Activated T-helper 17 cell treated with anti-CD3 and anti-CD28 coated beads, Interleukin-2, amount 50 U/mL, for 72 hours (primary cell): ENCODE data around the gene ELMO2. TPM values are rescaled to one million over a fixed set of nuclear protein-coding genes. Genes with fewer than 3 reads are reported as not detected.

ENCODE experiments used
- ATAC-seq: fragments of 150-1000 bp; cut with Tn5 transposase; replicated peaks from 2 replicates; pipeline ENCODE4 v1.10.0; 2021; ENCODE audit warnings: mild to moderate bottlenecking, moderate library complexity
- H3K27ac Mint-ChIP-seq: one replicate; pipeline ENCODE4 v1.8.0; 2022; ENCODE audit warnings: mixed read lengths
- H3K27me3 Mint-ChIP-seq: one replicate; pipeline ENCODE4 v1.8.0; 2022; ENCODE audit warnings: mixed read lengths
- H3K36me3 Mint-ChIP-seq: one replicate; pipeline ENCODE4 v1.8.0; 2022; ENCODE audit warnings: low read depth, mild to moderate bottlenecking, mixed read lengths
- H3K4me1 Mint-ChIP-seq: one replicate; pipeline ENCODE4 v1.8.0; 2022; ENCODE audit warnings: mixed read lengths
- H3K4me3 Mint-ChIP-seq: one replicate; pipeline ENCODE4 v1.8.0; 2022; ENCODE audit warnings: mild to moderate bottlenecking, mixed read lengths
- H3K9me3 Mint-ChIP-seq: one replicate; pipeline ENCODE4 v1.8.0; 2022; ENCODE audit warnings: mixed read lengths
- total RNA-seq, 2 donors: library from RNA; stranded (reverse); gene quantifications; one replicate each; pipeline ENCODE4 v1.2.3, GENCODE V29; 2022

The ELMO2 gene
- total RNA-seq, 2 donors from 2014 or later = 54.6 to 57.2 TPM

GRCh38 chr20:46356195-46357029, 50.0 kb downstream of the ELMO2 start:
- no peaks in the 10 kb centered on the region for H3K27me3 Mint-ChIP-seq
- H3K4me3 Mint-ChIP-seq = no peak overlapping the region
- H3K27ac Mint-ChIP-seq = peak overlapping the region; percentile 70

GRCh38 chr20:46355778-46356177, 50.6 kb downstream of the ELMO2 start:
- Mint-ChIP-seq H3K27ac (peak overlapping the region; percentile 67), H3K9me3 (no peaks in the 10 kb centered on the region), H3K4me3 (no peak overlapping the region), H3K36me3 (peaks cover 61% of the 10 kb centered on the region), H3K4me1 (peaks cover 18% of the 10 kb centered on the region), H3K27me3 (no peaks in the 10 kb centered on the region)
- ATAC-seq = no peak

More at GRCh38 chr20:46356195-46357029, 50.0 kb downstream of the ELMO2 start:
- ATAC-seq = no peak
- Mint-ChIP-seq H3K9me3 (no peaks in the 10 kb centered on the region), H3K4me1 (peaks cover 20% of the 10 kb centered on the region), H3K36me3 (peaks cover 62% of the 10 kb centered on the region)

DNA sequence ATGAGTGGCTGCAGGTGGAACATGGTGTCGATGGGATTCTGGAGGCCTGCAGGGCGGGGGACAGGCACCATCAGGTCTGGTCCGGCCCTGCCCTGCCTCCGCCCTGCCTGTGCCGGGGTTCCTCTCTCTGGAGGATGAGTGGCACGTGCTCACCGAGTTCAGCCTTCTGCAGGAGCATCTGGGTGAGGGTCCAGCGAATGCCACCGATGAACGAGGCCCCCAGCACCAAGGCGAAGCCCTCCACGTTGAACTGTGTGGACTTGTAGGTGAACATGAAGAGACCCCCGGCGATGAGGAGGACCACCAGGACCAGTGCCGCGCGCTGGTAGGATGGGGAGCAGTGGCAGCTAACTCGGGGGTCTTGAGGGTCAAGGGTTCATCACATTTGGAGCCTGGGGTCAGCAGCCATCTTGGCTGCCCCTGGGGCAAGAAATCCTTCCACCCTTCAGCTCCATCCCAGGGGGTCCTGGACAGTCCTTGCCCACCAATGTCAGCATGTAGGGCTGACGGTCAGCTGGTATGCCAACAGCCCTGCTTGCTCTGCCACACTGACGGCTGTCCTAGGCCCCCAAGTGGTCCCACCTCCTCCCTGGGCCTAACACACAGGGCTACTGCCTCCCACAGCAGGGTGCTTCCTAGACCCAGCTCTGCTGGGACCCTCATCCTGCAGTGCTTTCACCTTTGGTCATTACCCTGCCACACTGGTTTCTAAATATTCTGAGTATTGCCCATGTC, 51.3 kb downstream of the ELMO2 start:
- Mint-ChIP-seq H3K36me3 (peaks cover 67% of the 10 kb centered on the region), H3K4me1 (peaks cover 23% of the 10 kb centered on the region), H3K4me3 (no peak overlapping the region), H3K27me3 (no peaks in the 10 kb centered on the region), H3K9me3 (no peaks in the 10 kb centered on the region), H3K27ac (peak overlapping the region; percentile 67)
- ATAC-seq = no peak

- H3K36me3 Mint-ChIP-seq = peaks cover 65% of the 10 kb centered on the region
- H3K4me3 Mint-ChIP-seq = no peak overlapping the region
- H3K4me1 Mint-ChIP-seq = peaks cover 19% of the 10 kb centered on the region
- no peaks in the 10 kb centered on the region for H3K27me3 Mint-ChIP-seq
- H3K9me3 Mint-ChIP-seq = no peaks in the 10 kb centered on the region
- peak overlapping the region; percentile 15 for H3K27ac Mint-ChIP-seq
- ATAC-seq = no peak
Observed at GRCh38 chr20:46354207-46354555, 52.2 kb downstream of the ELMO2 start.

- H3K4me3 Mint-ChIP-seq = no peak overlapping the region
- peaks cover 60% of the 10 kb centered on the region for H3K36me3 Mint-ChIP-seq
- no peak for ATAC-seq
- peaks cover 15% of the 10 kb centered on the region for H3K4me1 Mint-ChIP-seq
- no peaks in the 10 kb centered on the region for H3K9me3 Mint-ChIP-seq
- no peak overlapping the region for H3K27ac Mint-ChIP-seq
- H3K27me3 Mint-ChIP-seq = no peaks in the 10 kb centered on the region
Observed at GRCh38 chr20:46353500-46354206, 52.8 kb downstream of the ELMO2 start.

- H3K9me3 Mint-ChIP-seq = no peaks in the 10 kb centered on the region
- no peaks in the 10 kb centered on the region for H3K27me3 Mint-ChIP-seq
- no peak overlapping the region for H3K4me3 Mint-ChIP-seq
- peak overlapping the region; percentile 90 for H3K27ac Mint-ChIP-seq
- peaks cover 53% of the 10 kb centered on the region for H3K36me3 Mint-ChIP-seq
- ATAC-seq = no peak
- H3K4me1 Mint-ChIP-seq = peaks cover 15% of the 10 kb centered on the region
Observed at GRCh38 chr20:46352370-46352938, 54.0 kb downstream of the ELMO2 start.

GRCh38 chr20:46351357-46352058, 54.9 kb downstream of the ELMO2 start:
- peak overlapping the region; percentile 90 for H3K27ac Mint-ChIP-seq
- no peak overlapping the region for H3K4me3 Mint-ChIP-seq
- no peaks in the 10 kb centered on the region for H3K9me3 Mint-ChIP-seq
- H3K36me3 Mint-ChIP-seq = peaks cover 52% of the 10 kb centered on the region
- no peaks in the 10 kb centered on the region for H3K27me3 Mint-ChIP-seq
- ATAC-seq = no peak
- H3K4me1 Mint-ChIP-seq = peaks cover 15% of the 10 kb centered on the region

DNA sequence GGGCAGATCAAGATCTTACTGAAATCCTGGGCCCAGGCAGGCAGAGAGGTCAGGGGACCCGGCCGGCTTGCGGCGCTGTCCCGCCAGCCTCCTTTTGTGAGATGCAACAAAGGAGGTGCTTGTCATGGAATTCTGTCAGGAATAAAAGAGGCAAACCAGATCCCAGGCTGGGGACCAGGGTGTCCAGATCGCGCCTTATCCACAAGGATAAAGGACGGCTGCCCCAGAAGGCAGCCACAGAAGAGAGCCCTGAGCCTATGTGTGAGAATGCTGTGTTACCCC, 55.5 kb downstream of the ELMO2 start:
- no peaks in the 10 kb centered on the region for H3K9me3 Mint-ChIP-seq
- no peaks in the 10 kb centered on the region for H3K27me3 Mint-ChIP-seq
- H3K27ac Mint-ChIP-seq = peak overlapping the region; percentile 90
- H3K36me3 Mint-ChIP-seq = peaks cover 56% of the 10 kb centered on the region
- peak overlapping the region; percentile 51 for H3K4me3 Mint-ChIP-seq
- no peak for ATAC-seq
- H3K4me1 Mint-ChIP-seq = peaks cover 15% of the 10 kb centered on the region

DNA sequence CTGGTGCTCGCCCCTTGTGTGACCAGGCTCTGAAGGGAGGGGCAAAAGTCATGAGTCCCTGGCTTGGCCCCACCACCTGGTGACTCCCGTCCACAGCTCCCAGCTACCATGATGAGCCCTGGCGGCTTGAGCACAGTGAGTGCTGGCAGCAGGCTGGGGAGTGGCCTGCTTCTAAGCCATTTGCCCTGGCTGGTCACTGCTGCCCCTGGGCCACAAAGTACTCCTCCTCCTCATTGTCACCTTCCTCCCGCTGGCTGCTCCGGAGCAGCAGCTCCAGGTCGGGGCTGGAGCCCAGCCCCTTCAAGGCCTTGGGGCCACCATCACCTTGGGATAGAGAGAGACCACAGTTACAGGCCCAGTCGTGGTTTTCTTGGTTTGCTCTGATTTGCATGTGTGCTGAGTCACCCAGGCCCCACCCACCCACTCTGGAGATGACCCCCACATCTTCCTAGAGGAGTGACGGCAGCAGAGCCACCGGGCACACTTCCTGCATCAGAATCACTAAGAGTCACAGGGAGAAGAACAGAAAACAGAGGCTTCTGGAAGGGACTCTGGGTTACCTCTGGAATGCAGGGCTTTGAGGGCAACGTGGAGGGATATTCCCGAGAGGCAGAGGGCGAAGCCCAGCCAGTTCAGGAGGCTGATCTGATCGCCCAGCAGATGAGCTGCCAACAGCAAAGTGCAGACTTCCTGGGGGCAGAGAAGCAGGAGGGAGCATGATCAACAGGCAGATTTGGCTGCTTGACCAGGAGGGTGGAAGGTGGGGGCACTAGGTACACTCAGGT, 56.0 kb downstream of the ELMO2 start:
- Mint-ChIP-seq H3K27ac (peak overlapping the region; percentile 90), H3K4me3 (peak overlapping the region; percentile 51), H3K36me3 (peaks cover 52% of the 10 kb centered on the region), H3K27me3 (no peaks in the 10 kb centered on the region), H3K4me1 (peaks cover 12% of the 10 kb centered on the region), H3K9me3 (no peaks in the 10 kb centered on the region)
- peak; percentile 77 for ATAC-seq

DNA sequence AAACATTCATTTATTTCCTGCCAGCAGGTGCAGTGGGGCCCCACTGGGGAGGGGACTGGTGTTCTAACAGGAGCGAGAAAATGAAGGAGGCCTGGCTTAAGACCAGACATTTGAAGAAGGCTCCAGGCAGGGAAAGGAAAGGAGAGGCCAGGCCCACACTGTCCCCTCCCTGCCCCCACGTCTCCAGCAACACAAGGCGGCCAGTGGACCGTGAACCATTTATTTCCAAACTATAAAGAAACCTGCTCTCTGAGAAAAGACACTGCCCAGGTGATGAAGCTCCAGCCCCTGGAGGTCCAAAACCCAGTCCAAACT, 56.7 kb downstream of the ELMO2 start:
- no peak for ATAC-seq
- peaks cover 12% of the 10 kb centered on the region for H3K4me1 Mint-ChIP-seq
- H3K27me3 Mint-ChIP-seq = no peaks in the 10 kb centered on the region
- H3K9me3 Mint-ChIP-seq = no peaks in the 10 kb centered on the region
- no peak overlapping the region for H3K27ac Mint-ChIP-seq
- no peak overlapping the region for H3K4me3 Mint-ChIP-seq
- H3K36me3 Mint-ChIP-seq = peaks cover 49% of the 10 kb centered on the region

DNA sequence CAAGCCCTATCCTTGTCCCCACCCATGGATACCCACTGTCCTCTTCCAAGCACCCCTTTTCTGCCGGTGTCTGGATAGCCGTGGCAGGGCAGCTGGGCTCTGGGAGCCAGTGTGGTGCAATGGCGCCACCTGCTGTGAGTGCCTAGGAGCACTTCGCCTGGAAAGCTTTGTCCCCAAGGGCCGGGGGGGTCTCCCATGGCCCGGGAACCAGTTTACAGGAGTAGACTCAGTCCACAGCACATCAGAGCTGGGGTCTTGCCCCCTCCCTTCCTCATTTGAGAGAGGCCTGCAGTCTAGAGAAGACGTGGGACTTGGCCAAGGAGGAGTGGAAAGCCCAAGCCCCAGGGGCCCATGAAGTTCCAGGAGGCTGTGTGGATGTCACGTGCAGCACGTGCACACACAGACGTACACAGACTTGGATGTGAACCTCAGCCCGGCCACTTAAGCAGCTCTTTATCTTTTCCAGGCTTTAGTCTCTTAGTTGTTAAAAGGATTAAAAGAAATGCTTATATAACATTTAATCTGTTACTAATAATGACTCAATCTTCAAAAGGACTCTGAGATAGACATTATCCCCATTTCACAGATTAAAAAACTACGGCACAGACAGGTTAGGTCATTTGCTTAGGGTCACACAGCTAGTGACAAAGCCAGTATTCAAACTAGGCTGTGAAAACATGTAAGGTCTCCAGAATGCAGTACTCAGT, 57.2 kb downstream of the ELMO2 start:
- H3K4me1 Mint-ChIP-seq = peaks cover 12% of the 10 kb centered on the region
- peaks cover 44% of the 10 kb centered on the region for H3K36me3 Mint-ChIP-seq
- no peaks in the 10 kb centered on the region for H3K27me3 Mint-ChIP-seq
- H3K4me3 Mint-ChIP-seq = no peak overlapping the region
- no peak overlapping the region for H3K27ac Mint-ChIP-seq
- no peaks in the 10 kb centered on the region for H3K9me3 Mint-ChIP-seq
- peak; percentile 52 for ATAC-seq

DNA sequence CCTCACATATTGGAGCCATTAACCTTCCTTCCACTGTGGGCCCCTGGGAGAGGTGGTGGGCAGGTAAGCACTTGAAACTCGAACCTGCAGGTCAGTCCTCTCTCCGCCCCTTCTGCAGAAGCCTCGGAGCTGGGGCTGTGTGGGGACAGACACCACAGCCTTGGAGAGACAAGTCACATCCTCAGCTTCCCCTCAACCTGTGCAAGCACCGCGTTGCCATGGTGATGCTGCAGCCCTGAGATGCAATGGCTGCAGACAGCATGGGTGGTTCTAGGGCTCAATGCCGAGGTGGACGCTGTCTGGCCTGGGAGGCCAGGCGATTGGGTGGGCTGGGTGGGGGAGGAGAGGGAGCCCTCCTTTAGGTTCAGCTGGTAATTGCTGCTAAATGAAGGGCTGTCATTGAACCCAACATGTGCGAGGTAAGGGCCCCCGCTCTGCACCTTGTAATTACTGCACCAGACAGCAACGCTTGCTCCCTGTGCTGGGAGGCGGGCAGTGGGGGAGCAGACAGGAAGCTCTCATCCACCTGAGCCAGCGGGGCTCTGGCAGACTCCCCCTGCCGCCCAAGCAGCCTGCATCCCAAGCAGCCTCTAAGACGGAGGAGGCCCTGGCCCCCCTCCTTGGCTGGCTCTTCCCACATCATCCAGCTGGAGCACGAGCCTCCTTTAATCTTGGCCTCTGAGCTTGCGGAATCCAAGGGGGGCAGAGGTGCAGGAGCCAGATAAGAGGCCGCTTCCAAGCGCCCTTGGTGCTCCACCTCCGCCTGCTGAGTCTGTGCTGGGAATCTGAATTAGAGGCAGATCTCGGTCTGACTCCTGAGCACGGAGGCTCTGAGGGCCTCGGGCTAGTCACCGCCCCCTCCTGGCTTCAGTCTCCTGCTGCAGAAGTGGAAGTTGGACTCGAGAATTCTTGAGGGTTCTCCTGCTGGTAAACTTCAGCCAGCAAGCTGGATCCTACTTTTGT, 58.3 kb downstream of the ELMO2 start:
- no peaks in the 10 kb centered on the region for H3K27me3 Mint-ChIP-seq
- no peak overlapping the region for H3K4me3 Mint-ChIP-seq
- peaks cover 14% of the 10 kb centered on the region for H3K4me1 Mint-ChIP-seq
- H3K27ac Mint-ChIP-seq = no peak overlapping the region
- H3K36me3 Mint-ChIP-seq = peaks cover 33% of the 10 kb centered on the region
- no peak for ATAC-seq
- H3K9me3 Mint-ChIP-seq = no peaks in the 10 kb centered on the region
